ENCODE results near the gene CRACR2B.

- TF ChIP-seq POLR2A (IDR thresholded peaks at IDR 0.05) (no peak), CTCF (IDR thresholded peaks at IDR 0.05) (no peak)
Measured at GRCh38 chr11:836700-837099, 9.0 kb downstream of the CRACR2B start.

Data from heart left ventricle (tissue), 13 donors.